Stimulated activated CD8-positive, alpha-beta memory T cell treated with anti-CD3 and anti-CD28 coated beads, Interleukin-4, amount 100 ng/mL, for 4 hours (primary cell): ENCODE results near the gene TMEM198.

Experiments used
- DNase-seq, 2 donors: peaks; one replicate each; pipeline ENCODE4 v3.0.0-alpha.2; 2020; ENCODE audit warnings: low read depth in 2 of 2, low spot score in 1 of 2

TMEM198 gene

GRCh38 chr2:219542931-219543595 is 765 bp upstream of the TMEM198 start:
- no peak for DNase-seq

GRCh38 chr2:219544567-219544966 is 739 bp downstream of the TMEM198 start:
- DNase-seq = no peak

GRCh38 chr2:219545295-219545942 is 1.6 kb downstream of the TMEM198 start:
- DNase-seq = no peak

GRCh38 chr2:219545943-219546352 is 2.1 kb downstream of the TMEM198 start:
- no peak for DNase-seq

- DNase-seq = no peak
Observed at GRCh38 chr2:219547621-219548020, 3.8 kb downstream of the TMEM198 start.

- no peak for DNase-seq
Observed at GRCh38 chr2:219548990-219549389, 5.2 kb downstream of the TMEM198 start.

GRCh38 chr2:219549619-219550018 is 5.8 kb downstream of the TMEM198 start:
- no peak for DNase-seq

GRCh38 chr2:219551441-219552381 is 7.9 kb downstream of the TMEM198 start:
- DNase-seq = no peak

GRCh38 chr2:219552382-219553167 is 8.7 kb downstream of the TMEM198 start:
- peak; percentile 54 to 63 for DNase-seq

- DNase-seq = no peak
Observed at GRCh38 chr2:219553168-219553417, 9.3 kb downstream of the TMEM198 start.

GRCh38 chr2:219553463-219553963 is 9.7 kb downstream of the TMEM198 start:
- no peak for DNase-seq

GRCh38 chr2:219554350-219554749 is 10.5 kb downstream of the TMEM198 start:
- DNase-seq = no peak

- no peak for DNase-seq
Observed at GRCh38 chr2:219555956-219556355, 12.1 kb downstream of the TMEM198 start.

GRCh38 chr2:219556413-219556812 is 12.6 kb downstream of the TMEM198 start:
- no peak for DNase-seq

- DNase-seq = no peak
Observed at GRCh38 chr2:219557320-219557719, 13.5 kb downstream of the TMEM198 start.

- no peak for DNase-seq
Observed at GRCh38 chr2:219557791-219558785, 14.3 kb downstream of the TMEM198 start.

- no peak for DNase-seq
Observed at GRCh38 chr2:219559156-219559915, 15.5 kb downstream of the TMEM198 start.

GRCh38 chr2:219560037-219560892 is 16.4 kb downstream of the TMEM198 start:
- DNase-seq = no peak
